Activated CD4-positive, alpha-beta memory T cell treated with anti-CD3 and anti-CD28 coated beads for 36 hours (primary cell): ENCODE measurements around the gene ZNRD2. TPM values are rescaled to one million over a fixed set of nuclear protein-coding genes. Genes with fewer than 3 reads are reported as not detected.

Source experiments
- CTCF ChIA-PET: fragments of 350-600 bp; sonication (Branson Sonifier 250); formaldehyde crosslinking; loops from one replicate; lab custom pipeline; 2021; ENCODE audit warnings: antibody characterized with exemption, inconsistent platforms; lab: Charles Lee
- POLR2A ChIA-PET: fragments of 350-600 bp; sonication (Branson Sonifier 250); formaldehyde crosslinking; loops from one replicate; lab custom pipeline; 2021; ENCODE audit warnings: antibody characterized with exemption; lab: Charles Lee
- DNase-seq: peaks from one replicate; pipeline ENCODE4 v3.0.0-alpha.2; 2020
- H3K27ac Mint-ChIP-seq: one replicate; pipeline ENCODE4 v1.8.0; 2021; ENCODE audit warnings: mixed read lengths
- H3K27me3 Mint-ChIP-seq: one replicate; pipeline ENCODE4 v1.8.0; 2021; ENCODE audit warnings: mixed read lengths
- H3K36me3 Mint-ChIP-seq: one replicate; pipeline ENCODE4 v1.8.0; 2021; ENCODE audit warnings: mixed read lengths
- H3K4me1 Mint-ChIP-seq: one replicate; pipeline ENCODE4 v1.8.0; 2021; ENCODE audit warnings: low read depth, mixed read lengths
- H3K4me3 Mint-ChIP-seq: one replicate; pipeline ENCODE4 v1.8.0; 2021; ENCODE audit warnings: mild to moderate bottlenecking, mixed read lengths
- H3K9me3 Mint-ChIP-seq: one replicate; pipeline ENCODE4 v1.8.0; 2021; ENCODE audit warnings: mixed read lengths
- intact Hi-C: fragments of 100-400 bp; cut with micrococcal nuclease; formaldehyde crosslinking; loops from one replicate; pipeline ENCODE4 v1.15.1; 2023
- total RNA-seq, 2 experiments: library from RNA; stranded (reverse); gene quantifications; one replicate each; pipeline ENCODE4 v1.2.3, GENCODE V29; 2021

ZNRD2 gene
- total RNA-seq, 2 experiments from 2014 or later = 48.1 to 51.1 TPM

DNA sequence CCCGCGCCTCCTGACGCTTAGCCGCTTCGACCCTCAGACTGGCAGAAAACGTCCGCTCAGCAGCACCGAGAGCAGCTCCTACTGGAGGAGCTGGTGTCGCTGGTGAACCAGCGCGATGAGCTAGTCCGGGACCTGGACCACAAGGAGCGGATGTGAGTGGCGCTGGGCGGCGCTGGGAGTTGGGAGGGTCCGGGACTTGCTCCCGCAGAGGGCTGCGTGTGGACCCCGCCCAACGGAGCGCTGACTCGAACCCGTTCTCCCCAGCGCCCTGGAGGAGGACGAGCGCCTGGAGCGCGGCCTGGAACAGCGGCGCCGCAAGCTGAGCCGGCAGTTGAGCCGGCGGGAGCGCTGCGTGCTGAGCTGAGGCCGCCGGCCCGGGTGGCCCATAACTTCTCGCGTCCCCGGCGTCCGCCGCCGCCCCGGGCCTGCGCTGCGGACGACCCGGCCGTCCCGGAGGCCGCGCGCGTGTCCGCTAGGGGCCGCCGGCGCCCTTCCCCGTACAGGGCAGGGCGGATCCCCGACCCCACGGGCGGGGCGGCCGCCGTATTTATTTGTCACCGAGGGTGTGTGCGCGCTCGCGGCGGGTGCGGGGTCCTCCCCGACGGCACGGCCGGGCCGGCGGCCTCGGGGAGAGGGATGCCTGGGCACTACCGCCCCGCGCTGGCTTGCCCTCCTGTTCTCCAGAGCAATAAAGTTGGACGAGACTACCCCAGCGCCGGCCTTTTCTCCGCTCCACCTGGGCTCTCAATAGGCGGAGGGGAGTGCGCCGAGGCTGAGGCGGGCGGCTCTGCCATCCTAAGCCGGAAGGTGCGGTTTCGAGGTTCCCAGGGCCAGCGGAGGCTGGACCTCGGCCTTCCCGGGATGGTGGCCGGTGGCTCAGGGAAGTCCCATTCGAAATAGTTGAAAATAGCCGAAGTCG lies 21.9 kb downstream of the ZNRD2 start:
- intact Hi-C loops = no loop called here
- H3K27ac Mint-ChIP-seq = peak overlapping the region; percentile 13
- DNase-seq = no peak
- H3K9me3 Mint-ChIP-seq = no peaks in the 10 kb centered on the region
- no peaks in the 10 kb centered on the region for H3K27me3 Mint-ChIP-seq
- peaks cover 28% of the 10 kb centered on the region for H3K4me1 Mint-ChIP-seq
- no peak overlapping the region for H3K4me3 Mint-ChIP-seq
- ChIA-PET POLR2A (interaction anchor here (0.7 to 1.0 kb wide), 2 partner anchors 15 to 20 kb away, joined by 3 to 4 read pairs; partner anchors contain the start of gene FAM89B), CTCF (interaction anchor here (1.4 to 10.1 kb wide), 4 partner anchors 14 to 52 kb away, joined by 7 to 126 read pairs (median 46); partner anchors contain the start of genes EHBP1L1, FAM89B and ZNRD2)
- peaks cover 15% of the 10 kb centered on the region for H3K36me3 Mint-ChIP-seq

DNA sequence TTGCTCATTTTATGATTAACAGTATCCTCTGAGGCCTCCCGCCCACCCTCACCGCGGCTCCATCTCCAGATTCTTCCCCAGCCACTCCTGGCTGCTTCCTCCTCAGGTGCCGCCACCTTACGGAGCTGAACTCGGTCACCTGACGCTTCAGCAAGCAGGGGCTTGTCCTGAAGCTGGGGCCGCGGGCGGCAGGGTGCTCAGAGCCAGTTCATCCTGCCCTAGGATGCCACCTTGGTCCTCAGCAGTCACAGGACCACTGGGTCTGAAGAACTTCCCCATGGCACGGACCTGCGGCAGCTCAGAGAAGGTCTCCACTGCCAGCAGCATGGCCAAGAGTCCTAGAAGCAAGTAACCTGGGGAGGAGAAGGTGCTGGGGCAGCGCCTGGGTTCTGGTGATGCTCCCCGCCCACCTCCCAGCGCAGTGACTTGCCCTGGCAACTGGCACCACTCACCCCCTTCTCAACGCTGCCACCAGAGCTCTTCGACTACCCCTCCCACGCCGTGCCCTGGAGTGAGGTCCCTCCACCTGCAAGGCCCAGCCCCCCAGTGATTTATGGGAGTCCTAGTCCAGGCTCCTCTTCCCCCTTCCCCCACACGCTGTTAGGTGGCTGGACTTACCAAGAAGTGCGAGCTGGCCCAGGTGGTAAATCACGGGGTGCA lies 22.7 kb downstream of the ZNRD2 start:
- Mint-ChIP-seq H3K9me3 (no peaks in the 10 kb centered on the region), H3K4me1 (peaks cover 20% of the 10 kb centered on the region), H3K27me3 (no peaks in the 10 kb centered on the region), H3K4me3 (no peak overlapping the region), H3K36me3 (peaks cover 12% of the 10 kb centered on the region), H3K27ac (peak overlapping the region; percentile 13)
- intact Hi-C loops = no loop called here
- DNase-seq = no peak
- ChIA-PET CTCF (interaction anchor here (1.0 to 10.1 kb wide), 15 partner anchors 10 to 176 kb away, joined by 3 to 126 read pairs (median 7); partner anchors contain the start of genes EHBP1L1, FAM89B, MAP3K11 and PCNX3), POLR2A (interaction anchor here (0.7 to 3.9 kb wide), 5 partner anchors 17 to 23 kb away, joined by 3 to 23 read pairs (median 3); partner anchors contain the start of genes EHBP1L1, FAM89B and ZNRD2)

DNA sequence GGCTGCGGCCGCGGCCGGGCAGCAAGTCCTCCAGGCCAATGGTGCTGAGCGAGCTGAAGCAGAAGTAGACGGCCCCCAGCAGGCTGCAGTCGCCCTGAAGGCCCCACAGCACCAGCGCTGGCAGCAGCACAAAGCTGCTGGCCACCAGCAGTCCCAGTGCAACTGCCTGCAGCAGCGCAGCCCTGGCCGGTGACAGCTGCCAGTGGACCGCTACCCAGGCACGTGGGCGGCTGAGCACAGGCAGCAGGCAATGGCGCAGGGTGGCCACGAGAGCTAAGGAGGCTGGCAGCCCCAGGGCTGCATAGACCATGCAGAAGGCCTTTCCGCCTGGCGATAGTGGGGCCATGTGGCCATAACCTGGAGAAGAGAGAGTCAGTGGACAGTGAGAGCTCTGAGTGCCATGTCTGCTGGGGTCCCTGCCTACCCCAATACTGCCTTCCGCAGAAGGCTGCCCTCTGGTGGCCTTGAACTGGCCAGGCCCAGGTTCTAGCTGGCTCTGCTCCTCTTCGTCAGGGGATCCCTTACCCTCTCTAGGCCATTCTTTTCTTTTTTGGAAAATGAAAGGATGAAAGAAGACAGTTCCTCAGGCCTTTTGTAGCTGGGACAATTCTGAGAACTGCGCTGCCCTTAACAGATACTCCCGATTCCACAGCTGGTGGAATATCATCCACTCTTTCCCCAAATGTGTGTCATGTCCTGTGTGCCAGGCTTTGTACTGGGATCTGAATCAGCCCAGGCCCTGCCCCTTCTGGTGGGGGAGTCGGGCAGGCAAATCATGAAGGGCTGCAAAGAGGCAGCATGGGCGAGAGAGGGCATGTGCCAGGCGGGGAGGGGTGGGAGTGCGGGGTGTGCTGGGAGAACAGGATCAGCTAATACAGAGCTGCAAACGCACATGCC lies 23.5 kb downstream of the ZNRD2 start:
- POLR2A ChIA-PET = interaction anchor here (0.7 to 3.9 kb wide), 5 partner anchors 11 to 23 kb away, joined by 3 to 23 read pairs (median 3); partner anchors contain the start of genes EHBP1L1 and ZNRD2
- no peaks in the 10 kb centered on the region for H3K27me3 Mint-ChIP-seq
- H3K4me3 Mint-ChIP-seq = no peak overlapping the region
- DNase-seq = peak; percentile 50
- H3K4me1 Mint-ChIP-seq = peaks cover 12% of the 10 kb centered on the region
- H3K36me3 Mint-ChIP-seq = peaks cover 10% of the 10 kb centered on the region
- peak overlapping the region; percentile 42 for H3K27ac Mint-ChIP-seq
- CTCF ChIA-PET = interaction anchor here (0.9 to 10.1 kb wide), 17 partner anchors 9 to 227 kb away, joined by 3 to 126 read pairs (median 7); partner anchors contain the start of genes EHBP1L1, FAM89B, MAP3K11 and PCNX3
- intact Hi-C loops = no loop called here
- no peaks in the 10 kb centered on the region for H3K9me3 Mint-ChIP-seq

DNA sequence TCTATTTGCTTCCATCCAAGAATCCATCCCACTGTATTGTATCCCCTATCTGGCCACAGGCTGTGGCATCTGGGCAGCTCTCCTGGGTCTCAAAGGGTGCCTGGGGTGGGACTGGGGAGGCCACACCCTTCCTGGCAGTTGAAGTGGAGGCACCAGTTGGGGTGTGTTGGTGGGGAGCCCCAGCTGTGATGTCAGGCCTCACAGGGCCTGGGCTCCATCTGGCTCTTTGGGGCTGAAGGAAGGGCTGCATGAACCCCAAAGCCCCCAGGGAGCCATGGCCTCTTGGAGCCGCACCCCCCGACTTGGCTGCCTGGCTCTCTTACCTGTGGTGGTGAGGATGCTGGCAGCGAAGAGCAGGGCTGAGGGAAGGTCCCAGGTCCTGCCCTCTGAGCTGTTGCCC lies 24.9 kb downstream of the ZNRD2 start:
- H3K9me3 Mint-ChIP-seq = no peaks in the 10 kb centered on the region
- H3K4me3 Mint-ChIP-seq = no peak overlapping the region
- DNase-seq = no peak
- POLR2A ChIA-PET = interaction anchor here (0.7 to 3.9 kb wide), 6 partner anchors 10 to 22 kb away, joined by 3 to 23 read pairs (median 4); partner anchors contain the start of gene EHBP1L1
- peaks cover 15% of the 10 kb centered on the region for H3K36me3 Mint-ChIP-seq
- H3K4me1 Mint-ChIP-seq = peaks cover 11% of the 10 kb centered on the region
- peak overlapping the region; percentile 19 for H3K27ac Mint-ChIP-seq
- CTCF ChIA-PET = interaction anchor here (1.2 to 5.1 kb wide), 4 partner anchors 12 to 55 kb away, joined by 5 to 50 read pairs (median 28); partner anchors contain the start of genes FAM89B and ZNRD2
- intact Hi-C loops = no loop called here
- no peaks in the 10 kb centered on the region for H3K27me3 Mint-ChIP-seq

DNA sequence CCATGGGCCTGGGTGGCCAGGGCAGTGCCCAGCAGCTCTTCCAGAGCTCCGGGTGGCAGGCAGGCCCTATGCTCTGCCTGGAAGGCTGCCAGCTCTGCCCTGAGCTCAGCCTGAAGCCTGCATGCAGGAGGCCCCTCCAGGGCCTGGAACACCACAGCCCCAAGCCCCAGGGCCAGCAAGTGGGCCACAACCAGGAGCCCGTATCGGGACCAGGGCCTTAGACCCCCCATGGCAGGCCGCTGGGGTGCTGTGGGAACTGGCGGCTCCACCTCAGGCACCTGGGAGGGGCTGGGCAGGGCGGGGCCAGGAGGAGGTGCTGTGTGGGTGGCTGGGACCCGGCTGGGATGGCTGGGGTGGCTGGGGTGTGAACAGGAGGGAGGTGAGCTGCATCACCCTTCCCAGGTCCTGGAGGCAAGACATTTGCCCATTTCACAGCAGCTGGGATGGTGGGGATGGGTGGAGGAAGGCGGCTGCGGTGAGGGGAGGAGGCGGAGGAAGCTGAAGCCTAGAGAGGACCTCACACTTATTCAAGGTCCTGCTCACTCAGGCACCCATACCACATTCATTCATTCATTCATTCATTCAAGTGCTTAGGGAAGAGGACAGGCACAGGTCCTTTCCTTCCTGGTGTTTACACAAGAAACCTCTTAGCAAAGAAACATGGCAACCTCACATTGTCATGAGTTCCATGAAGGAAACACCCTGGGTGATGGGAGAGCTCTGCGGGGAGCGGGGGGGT lies 25.4 kb downstream of the ZNRD2 start, which contains the start of gene KCNK7:
Gene KCNK7, minus strand, starts transcription at position 258 of the 739 bp plus-strand sequence. Its CDS starts 28 bp downstream, at position 230.
- H3K36me3 Mint-ChIP-seq = peaks cover 12% of the 10 kb centered on the region

DNA sequence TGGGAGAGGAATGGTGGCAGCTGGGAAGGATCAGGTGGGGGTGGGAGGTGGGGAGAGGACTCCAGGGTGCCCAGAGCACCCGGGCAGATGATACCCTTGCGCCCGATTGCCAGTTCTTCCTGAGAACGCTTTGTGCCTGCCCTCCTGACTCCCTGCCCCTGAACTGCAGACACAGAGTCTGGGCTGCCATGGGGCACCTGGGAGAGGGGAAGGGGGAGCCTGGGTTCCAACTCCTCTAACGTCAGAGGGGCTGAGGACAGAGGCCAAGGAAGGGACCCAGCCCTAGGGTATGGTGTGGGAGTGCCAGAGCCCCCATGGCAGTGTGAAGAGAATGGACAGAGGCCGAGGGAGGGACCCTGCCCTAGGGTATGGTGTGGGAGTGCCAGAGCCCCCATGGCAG lies 26.2 kb downstream of the ZNRD2 start:
- no peak for DNase-seq
- CTCF ChIA-PET = interaction anchor here (1.2 to 5.1 kb wide), 4 partner anchors 8 to 57 kb away, joined by 3 to 43 read pairs (median 6); partner anchors contain the start of genes FAM89B and ZNRD2
- POLR2A ChIA-PET = interaction anchor here (2.4 to 3.9 kb wide), 2 partner anchors 9 to 20 kb away, joined by 8 to 23 read pairs; partner anchors contain the start of gene EHBP1L1
- Mint-ChIP-seq H3K4me3 (no peak overlapping the region), H3K27me3 (no peaks in the 10 kb centered on the region), H3K36me3 (peaks cover 13% of the 10 kb centered on the region), H3K27ac (no peak overlapping the region), H3K9me3 (no peaks in the 10 kb centered on the region), H3K4me1 (peaks cover 11% of the 10 kb centered on the region)
- intact Hi-C loops = no loop called here

More for the DNA sequence above, 25.4 kb downstream of the ZNRD2 start, which contains the start of gene KCNK7:
- ChIA-PET CTCF (interaction anchor here (1.2 to 5.1 kb wide), 4 partner anchors 12 to 56 kb away, joined by 3 to 43 read pairs (median 10); partner anchors contain the start of genes FAM89B and ZNRD2), POLR2A (interaction anchor here (0.7 to 3.9 kb wide), 6 partner anchors 9 to 23 kb away, joined by 3 to 23 read pairs (median 4); partner anchors contain the start of gene EHBP1L1)
- peaks cover 11% of the 10 kb centered on the region for H3K4me1 Mint-ChIP-seq
- DNase-seq = no peak
- no peaks in the 10 kb centered on the region for H3K9me3 Mint-ChIP-seq
- H3K27me3 Mint-ChIP-seq = no peaks in the 10 kb centered on the region
- H3K27ac Mint-ChIP-seq = peak within 1 kb of the TSS; percentile 24
- intact Hi-C loops = no loop called here
- no peak within 1 kb of the TSS for H3K4me3 Mint-ChIP-seq

DNA sequence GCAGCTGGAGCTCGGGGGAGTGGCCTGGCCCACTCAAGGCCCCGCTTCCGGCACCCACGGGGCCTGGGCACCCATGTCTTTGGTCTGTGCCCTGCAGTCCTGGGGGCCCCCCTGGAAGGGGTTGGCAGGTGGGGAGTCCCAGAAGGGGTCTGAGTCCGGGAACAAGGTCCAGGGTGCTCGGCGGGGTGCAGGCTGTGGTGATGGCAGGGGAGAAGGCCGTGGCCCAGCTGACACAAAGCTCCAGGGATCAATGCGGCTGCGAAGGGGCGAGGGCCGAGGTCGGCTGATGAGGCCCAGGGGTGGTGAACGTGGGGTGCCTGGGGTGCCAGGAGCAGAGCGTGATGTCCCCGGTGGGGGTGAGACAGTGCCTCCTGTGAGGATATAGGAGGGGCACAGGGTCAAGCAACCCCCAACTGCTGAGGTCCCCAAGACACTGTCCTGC lies 28.0 kb downstream of the ZNRD2 start:
- POLR2A ChIA-PET = interaction anchor here (0.9 to 1.5 kb wide), 2 partner anchors 11 to 15 kb away, joined by 3 to 4 read pairs; no protein-coding TSS in a partner anchor
- CTCF ChIA-PET = interaction anchor here (2.4 kb wide), 1 partner anchor 10 kb away, joined by 7 read pairs; no protein-coding TSS in a partner anchor

DNA sequence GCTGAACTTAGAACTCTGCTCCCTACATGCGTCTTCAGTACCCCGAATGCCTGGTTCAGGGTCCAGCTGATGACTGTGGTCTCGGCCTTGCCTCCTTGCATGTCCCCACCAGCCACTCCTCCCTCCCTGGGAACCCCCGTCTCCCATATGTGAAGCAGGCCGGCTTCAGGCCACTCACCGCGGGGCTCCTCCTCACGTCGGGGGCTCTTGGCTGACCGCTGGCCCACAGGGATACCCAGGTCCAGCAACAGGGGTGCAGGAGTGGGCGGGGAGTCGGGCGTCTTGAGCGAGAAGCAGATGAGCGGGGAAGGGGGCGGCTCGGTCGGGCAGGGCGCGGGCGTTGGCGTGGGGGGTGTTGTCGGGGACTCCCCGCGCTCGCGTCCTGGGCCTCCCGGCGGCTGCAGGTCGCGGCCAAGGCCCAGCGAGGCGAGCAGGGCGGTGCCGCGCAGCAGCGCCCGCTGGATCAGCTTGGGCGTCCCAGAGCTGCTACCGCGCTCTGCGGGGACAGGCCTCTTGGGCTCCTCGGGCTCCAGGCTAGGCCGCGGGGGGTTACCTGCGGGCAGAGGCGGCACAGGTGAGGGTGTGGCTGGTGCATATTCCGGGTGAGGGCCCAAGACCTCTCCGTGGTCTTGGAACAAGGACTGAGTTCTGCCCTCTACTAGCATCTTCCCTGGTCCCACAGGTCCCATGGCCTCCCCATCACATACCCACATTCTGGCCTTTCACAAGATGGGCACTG lies 29.1 kb downstream of the ZNRD2 start:
- no peak for DNase-seq
- Mint-ChIP-seq H3K4me1 (peaks cover 8% of the 10 kb centered on the region), H3K27me3 (no peaks in the 10 kb centered on the region), H3K9me3 (no peaks in the 10 kb centered on the region), H3K4me3 (no peak overlapping the region), H3K27ac (no peak overlapping the region), H3K36me3 (peaks cover 14% of the 10 kb centered on the region)
- POLR2A ChIA-PET = interaction anchor here (0.9 kb wide), 1 partner anchor 14 kb away, joined by 3 read pairs; no protein-coding TSS in a partner anchor
- intact Hi-C loops = no loop called here
- CTCF ChIA-PET = interaction anchor here (2.4 kb wide), 1 partner anchor 11 kb away, joined by 7 read pairs; no protein-coding TSS in a partner anchor

More for the DNA sequence above, 28.0 kb downstream of the ZNRD2 start:
- peaks cover 11% of the 10 kb centered on the region for H3K4me1 Mint-ChIP-seq
- no peak overlapping the region for H3K27ac Mint-ChIP-seq
- peaks cover 11% of the 10 kb centered on the region for H3K36me3 Mint-ChIP-seq
- intact Hi-C loops = no loop called here
- no peaks in the 10 kb centered on the region for H3K27me3 Mint-ChIP-seq
- no peak overlapping the region for H3K4me3 Mint-ChIP-seq
- no peaks in the 10 kb centered on the region for H3K9me3 Mint-ChIP-seq
- no peak for DNase-seq

DNA sequence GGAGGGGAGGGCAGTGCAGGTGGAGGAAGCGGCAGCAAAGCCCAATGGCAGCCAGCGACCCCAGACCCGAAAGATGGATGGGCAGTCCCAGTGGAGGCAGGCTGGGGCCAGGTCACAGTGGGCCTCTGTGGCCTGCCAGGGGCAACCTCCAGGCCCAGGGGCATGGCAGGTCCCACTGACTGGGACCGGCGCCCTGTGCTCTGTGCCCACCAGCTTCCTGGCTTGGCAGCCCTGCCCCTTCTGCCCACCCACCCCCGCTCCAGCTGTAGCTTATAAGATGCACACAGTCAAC lies 29.6 kb downstream of the ZNRD2 start:
- DNase-seq = no peak
- H3K27me3 Mint-ChIP-seq = no peaks in the 10 kb centered on the region
- intact Hi-C loops = no loop called here
- no peak overlapping the region for H3K27ac Mint-ChIP-seq
- no peaks in the 10 kb centered on the region for H3K9me3 Mint-ChIP-seq
- CTCF ChIA-PET = no interaction called here
- H3K4me3 Mint-ChIP-seq = no peak overlapping the region
- H3K4me1 Mint-ChIP-seq = peaks cover 7% of the 10 kb centered on the region
- H3K36me3 Mint-ChIP-seq = peaks cover 15% of the 10 kb centered on the region
- POLR2A ChIA-PET = no interaction called here
